ENCODE measurements around the gene SINHCAF.
"Not testable (repeated sequence)": the region's sequence is repeated elsewhere in the genome, so short reads cannot be mapped to it uniquely, and the experiment has no call there.

SINHCAF gene, protein sequence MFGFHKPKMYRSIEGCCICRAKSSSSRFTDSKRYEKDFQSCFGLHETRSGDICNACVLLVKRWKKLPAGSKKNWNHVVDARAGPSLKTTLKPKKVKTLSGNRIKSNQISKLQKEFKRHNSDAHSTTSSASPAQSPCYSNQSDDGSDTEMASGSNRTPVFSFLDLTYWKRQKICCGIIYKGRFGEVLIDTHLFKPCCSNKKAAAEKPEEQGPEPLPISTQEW

DNA sequence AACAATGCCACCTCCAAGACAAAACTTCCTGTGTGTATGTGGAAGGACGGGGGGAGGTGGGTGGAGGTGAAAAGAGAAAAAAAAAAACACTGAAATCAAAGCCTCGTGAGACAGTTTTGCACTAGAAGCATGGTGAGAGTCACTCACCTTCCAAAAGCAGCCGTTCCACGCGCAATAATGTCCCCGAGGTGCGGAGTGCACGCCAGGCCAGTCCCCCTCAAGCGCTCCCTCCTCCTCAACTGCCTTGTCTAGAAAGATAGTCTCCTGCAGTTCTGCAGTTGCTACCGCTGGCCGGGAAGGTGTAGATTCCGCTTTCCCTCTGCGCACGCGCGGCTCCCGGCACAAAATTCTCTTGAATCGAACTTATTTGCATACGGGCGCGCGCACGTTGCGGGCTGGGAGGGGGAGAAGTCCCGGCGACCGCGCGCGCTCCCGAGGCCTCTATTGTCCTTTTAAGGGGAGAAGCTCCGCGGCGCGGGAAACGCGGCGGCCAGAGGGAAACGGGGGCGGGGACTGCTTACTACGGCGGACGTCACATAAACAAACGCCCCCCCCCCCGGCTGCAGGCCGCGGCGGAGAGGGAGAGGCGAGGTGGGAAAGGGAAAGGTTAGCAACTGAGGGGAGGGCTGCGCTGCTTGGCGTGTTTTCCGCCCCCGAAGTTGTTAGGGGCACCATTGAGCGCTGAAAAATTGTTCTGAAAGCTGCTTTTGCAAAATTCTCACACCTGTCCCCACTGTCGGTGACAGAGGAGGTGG, at the start of gene SINHCAF:
Gene SINHCAF, minus strand, starts transcription at position 274 of the 755 bp plus-strand sequence. CDS start 27,946 bp downstream, outside the sequence.
- Mint-ChIP-seq H3K4me1 (peaks cover 29% of the 10 kb centered on the region), H3K36me3 (peaks cover 14% of the 10 kb centered on the region), H3K4me3 (peak within 1 kb of the TSS; percentile 99), H3K9me3 (no peaks in the 10 kb centered on the region), H3K27ac (peak within 1 kb of the TSS; percentile 99), H3K27me3 (peaks cover 38% of the 10 kb centered on the region)
- DNase-seq, result peak; percentile 100
- CTCF ChIA-PET, result interaction anchor here (1.2 kb wide), 1 partner anchor 36 kb away, joined by 5 read pairs; no protein-coding TSS in a partner anchor

DNA sequence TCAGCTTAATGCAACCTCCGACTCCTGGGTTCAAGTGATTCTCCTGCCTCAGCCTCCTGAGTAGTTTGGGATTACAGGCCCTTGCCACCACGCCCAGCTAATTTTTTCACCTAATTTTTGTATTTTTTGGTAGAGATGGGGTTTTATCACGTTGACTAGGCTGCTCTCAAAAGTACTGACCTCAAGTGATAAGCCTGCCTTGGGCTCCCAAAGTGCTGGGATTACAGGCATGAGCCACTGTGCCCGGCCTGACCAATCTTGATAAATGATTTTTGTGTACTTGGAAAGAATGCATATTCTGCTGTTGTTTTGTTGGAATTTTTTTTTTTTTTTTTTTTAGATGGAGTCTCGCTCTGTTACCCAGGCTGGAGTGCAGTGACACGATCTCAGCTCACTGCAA, 49.5 kb upstream of the SINHCAF start:
- CTCF ChIA-PET, DNase-seq, H3K27me3 Mint-ChIP-seq, H3K9me3 Mint-ChIP-seq, H3K27ac Mint-ChIP-seq, H3K36me3 Mint-ChIP-seq, H3K4me1 Mint-ChIP-seq, H3K4me3 Mint-ChIP-seq: not testable (repeated sequence)

DNA sequence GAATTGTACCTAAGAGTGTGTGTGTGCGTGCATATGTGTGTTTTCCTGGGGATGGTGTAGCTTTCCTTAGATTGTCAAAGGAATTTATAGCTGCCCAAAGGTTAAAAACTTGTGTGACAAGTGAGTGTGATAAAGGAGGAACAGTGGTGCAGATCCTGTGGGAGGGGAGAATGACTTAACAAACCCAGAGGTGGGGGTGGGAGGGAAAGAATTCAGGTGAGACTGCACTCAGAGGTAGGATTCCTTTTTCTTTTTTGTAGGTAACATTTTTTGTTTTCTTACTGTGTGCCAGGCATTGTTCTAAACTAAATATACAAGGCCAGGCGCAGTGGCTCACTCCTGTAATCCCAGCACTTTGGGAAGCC, 45.3 kb upstream of the SINHCAF start:
- DNase-seq, result no peak
- CTCF ChIA-PET, result no interaction called here
- H3K27ac Mint-ChIP-seq, result no peak overlapping the region
- peaks cover 19% of the 10 kb centered on the region for H3K27me3 Mint-ChIP-seq
- no peaks in the 10 kb centered on the region for H3K4me1 Mint-ChIP-seq
- H3K36me3 Mint-ChIP-seq, result no peaks in the 10 kb centered on the region
- H3K4me3 Mint-ChIP-seq, result no peak overlapping the region
- no peaks in the 10 kb centered on the region for H3K9me3 Mint-ChIP-seq

DNA sequence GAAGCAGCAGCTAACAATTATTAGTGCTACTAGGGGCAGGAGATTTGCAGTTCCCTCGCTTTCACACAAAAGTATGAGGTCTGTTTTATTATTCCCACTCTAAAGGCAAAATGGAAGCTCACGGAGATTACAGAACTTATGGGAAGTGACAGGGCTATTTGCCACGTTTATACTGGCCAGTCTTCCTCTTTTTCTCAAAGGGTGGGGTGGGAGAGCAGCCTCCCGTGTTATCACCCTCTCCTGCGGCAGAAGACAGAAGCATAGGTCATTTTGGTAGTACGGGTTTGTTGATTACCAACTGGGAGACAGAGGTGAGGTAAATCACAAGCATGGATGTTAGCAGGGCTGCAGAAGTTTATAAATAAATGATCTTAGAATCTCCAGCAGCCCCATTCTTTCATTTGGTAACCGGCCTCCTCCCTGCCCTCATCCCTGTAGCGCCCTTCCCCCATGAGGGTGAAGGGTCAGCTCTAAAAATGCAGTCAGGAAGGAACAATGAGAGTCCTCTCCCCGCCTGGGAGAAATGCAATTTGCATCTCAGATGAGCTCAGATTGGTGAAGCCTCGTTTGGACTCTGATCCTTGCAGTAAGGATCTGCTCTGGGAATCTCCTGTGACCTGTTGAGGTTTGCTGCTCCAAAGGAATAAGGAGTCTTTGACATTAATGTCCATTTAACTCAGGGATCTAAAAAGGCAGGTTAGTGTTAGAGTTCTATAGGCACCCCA, 44.7 kb upstream of the SINHCAF start:
- H3K27me3 Mint-ChIP-seq, result peaks cover 19% of the 10 kb centered on the region
- H3K4me1 Mint-ChIP-seq, result no peaks in the 10 kb centered on the region
- H3K9me3 Mint-ChIP-seq, result no peaks in the 10 kb centered on the region
- CTCF ChIA-PET, result no interaction called here
- H3K36me3 Mint-ChIP-seq, result no peaks in the 10 kb centered on the region
- H3K27ac Mint-ChIP-seq, result no peak overlapping the region
- DNase-seq, result no peak
- H3K4me3 Mint-ChIP-seq, result no peak overlapping the region

DNA sequence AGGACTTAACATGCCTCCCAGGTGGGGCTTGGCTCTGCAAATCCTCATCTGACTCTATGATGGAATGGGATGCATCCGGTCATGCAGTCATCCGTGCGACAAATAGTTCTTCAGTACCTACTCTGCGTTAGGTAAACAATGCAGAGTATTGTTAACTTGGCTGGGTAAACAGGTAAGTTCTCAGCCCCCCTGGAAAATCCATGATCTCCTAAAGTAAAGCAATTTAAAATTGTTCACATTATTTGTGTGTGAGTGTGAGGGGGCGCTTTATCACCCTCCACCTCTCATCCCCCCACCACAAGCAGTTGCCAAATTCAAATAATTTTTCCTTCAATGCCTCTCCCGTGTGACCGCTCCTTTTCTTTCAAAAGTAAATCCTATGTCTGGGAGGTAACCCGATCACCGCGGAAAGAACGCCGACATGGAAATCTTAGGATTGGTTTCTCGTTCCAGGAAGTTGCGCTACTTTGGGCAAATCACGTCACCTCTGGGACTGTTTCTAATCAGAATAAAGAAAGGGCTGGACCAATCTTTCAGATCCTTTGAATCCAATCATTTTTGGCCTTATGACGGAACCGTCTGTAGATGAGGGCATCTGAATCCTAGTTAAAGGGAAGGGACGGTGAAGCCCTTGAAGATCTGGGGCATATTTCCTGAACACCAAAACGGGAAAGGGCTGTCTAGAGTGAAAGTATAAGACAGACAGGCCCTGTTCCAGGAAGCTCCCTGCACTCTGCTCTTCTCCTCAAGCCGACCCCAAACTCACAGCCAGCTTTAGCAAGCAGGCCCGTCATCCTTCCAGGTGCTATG, 44.0 kb upstream of the SINHCAF start:
- no peaks in the 10 kb centered on the region for H3K9me3 Mint-ChIP-seq
- H3K27ac Mint-ChIP-seq, result no peak overlapping the region
- no peak for DNase-seq
- H3K36me3 Mint-ChIP-seq, result no peaks in the 10 kb centered on the region
- CTCF ChIA-PET, result no interaction called here
- H3K27me3 Mint-ChIP-seq, result peaks cover 23% of the 10 kb centered on the region
- H3K4me1 Mint-ChIP-seq, result no peaks in the 10 kb centered on the region
- no peak overlapping the region for H3K4me3 Mint-ChIP-seq

DNA sequence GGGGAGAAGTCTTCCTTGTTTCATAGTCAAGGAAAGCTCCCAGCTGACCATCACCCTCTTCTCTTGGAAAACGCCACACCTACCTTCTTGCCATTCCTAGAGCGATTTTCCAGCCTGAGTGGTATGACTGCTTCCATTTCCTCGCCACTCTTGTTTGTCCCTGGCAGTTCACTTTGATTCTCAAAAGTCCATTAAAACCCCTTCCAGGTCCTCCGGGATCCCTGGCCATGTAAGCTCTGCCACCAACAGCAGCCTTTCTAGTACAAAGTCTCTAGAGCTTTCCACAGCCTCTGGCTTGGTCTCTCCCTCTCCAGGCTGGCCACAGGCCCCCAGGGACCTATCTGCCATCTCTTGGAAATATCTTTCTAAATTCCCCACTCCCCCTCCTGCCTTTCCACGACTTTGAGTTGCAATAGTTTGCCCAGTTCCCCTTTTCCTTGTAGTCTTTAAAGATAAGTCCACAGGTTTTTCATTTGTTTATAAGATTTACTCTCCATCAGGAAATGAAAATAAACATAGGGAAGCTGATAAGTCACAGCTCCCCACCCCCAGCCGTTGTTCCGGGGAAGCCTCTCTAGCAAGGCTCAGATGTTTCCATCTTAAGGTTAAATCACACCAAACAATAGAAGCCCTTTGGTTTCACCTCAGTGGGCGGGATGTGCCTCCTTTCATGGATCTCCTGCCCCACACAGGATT, 42.9 kb upstream of the SINHCAF start:
- H3K27me3 Mint-ChIP-seq, result peaks cover 29% of the 10 kb centered on the region
- no peaks in the 10 kb centered on the region for H3K36me3 Mint-ChIP-seq
- no peaks in the 10 kb centered on the region for H3K9me3 Mint-ChIP-seq
- no peak overlapping the region for H3K4me3 Mint-ChIP-seq
- CTCF ChIA-PET, result no interaction called here
- no peak overlapping the region for H3K27ac Mint-ChIP-seq
- no peak for DNase-seq
- peaks cover 9% of the 10 kb centered on the region for H3K4me1 Mint-ChIP-seq

DNA sequence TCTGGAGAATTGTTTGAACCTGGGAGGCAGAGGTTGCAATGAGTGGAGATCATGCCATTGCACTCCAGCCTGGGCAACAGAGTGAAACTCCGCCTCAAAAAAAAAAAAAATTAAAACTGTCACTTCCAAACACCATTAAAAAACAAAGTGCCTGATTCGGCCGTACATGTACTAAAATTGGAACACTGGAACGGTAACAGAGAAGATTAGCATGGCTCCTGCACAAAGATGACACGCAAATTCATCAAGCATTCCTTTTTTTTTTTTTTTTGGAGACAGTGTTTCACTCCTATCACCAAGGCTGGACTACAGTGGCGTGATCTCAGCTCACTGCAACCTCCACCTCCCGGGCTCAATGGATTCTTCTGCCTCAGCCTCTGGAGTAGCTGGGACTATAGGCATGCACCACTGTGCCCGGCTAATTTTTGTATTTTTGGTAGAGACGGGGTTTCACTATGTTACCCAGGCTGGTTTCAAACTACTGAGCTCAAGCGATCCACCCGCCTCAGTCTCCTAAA, 40.2 kb upstream of the SINHCAF start:
- DNase-seq, result no peak
- no peaks in the 10 kb centered on the region for H3K36me3 Mint-ChIP-seq
- peaks cover 31% of the 10 kb centered on the region for H3K4me1 Mint-ChIP-seq
- H3K27me3 Mint-ChIP-seq, result peaks cover 29% of the 10 kb centered on the region
- H3K9me3 Mint-ChIP-seq, result no peaks in the 10 kb centered on the region
- H3K27ac Mint-ChIP-seq, result no peak overlapping the region
- CTCF ChIA-PET, result no interaction called here
- H3K4me3 Mint-ChIP-seq, result no peak overlapping the region

DNA sequence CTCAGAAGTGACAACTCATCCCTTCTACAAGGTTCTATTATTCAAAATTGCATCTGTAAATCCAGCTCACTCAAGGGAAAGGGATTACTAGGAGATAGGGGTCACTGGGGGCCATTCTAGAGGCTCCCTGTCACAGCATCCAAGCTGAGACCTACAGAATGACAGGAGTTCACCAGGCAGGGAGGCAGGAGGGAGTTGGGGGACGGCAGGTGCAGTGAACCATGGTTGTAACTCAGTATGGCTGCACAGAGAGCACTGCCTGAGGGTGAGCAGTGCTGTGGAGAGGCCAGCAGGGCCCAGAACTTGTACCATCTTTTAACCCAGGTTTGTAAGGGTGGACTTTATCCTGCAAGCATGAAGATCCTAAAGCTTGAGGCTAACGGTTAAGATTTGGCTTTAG, 37.9 kb upstream of the SINHCAF start:
- Mint-ChIP-seq H3K9me3 (no peaks in the 10 kb centered on the region), H3K4me3 (peak overlapping the region; percentile 65), H3K27me3 (peaks cover 16% of the 10 kb centered on the region), H3K27ac (peak overlapping the region; percentile 92), H3K4me1 (peaks cover 34% of the 10 kb centered on the region), H3K36me3 (no peaks in the 10 kb centered on the region)
- DNase-seq, result no peak
- CTCF ChIA-PET, result interaction anchor here (0.7 to 2.9 kb wide), 7 partner anchors 12 to 272 kb away, joined by 3 to 22 read pairs (median 6); no protein-coding TSS in a partner anchor

DNA sequence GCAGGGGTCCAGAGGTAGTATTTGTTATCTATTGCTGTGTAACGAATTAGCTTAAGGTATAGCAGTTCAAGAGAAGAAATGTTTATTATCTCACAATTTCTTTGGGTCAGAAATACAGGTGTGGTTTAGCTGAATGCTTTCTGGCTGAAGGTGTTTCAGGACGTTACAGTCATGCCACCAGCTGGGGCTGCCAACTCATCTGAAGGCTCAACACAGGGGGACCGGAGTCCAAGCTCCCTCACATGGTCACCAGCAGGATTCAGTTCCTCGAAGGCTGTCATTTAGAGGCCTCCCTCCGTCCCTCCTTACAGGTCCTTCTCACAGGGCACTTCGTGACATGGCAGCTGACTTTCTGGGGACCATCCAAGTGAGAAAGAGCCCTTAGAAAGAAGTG, 37.5 kb upstream of the SINHCAF start:
- Mint-ChIP-seq H3K36me3 (no peaks in the 10 kb centered on the region), H3K4me3 (peak overlapping the region; percentile 65), H3K27ac (peak overlapping the region; percentile 92), H3K27me3 (peaks cover 12% of the 10 kb centered on the region), H3K4me1 (peaks cover 34% of the 10 kb centered on the region), H3K9me3 (no peaks in the 10 kb centered on the region)
- DNase-seq, result no peak
- CTCF ChIA-PET, result interaction anchor here (1.0 to 2.9 kb wide), 8 partner anchors 11 to 273 kb away, joined by 3 to 22 read pairs (median 6); partner anchors contain the start of gene SINHCAF

DNA sequence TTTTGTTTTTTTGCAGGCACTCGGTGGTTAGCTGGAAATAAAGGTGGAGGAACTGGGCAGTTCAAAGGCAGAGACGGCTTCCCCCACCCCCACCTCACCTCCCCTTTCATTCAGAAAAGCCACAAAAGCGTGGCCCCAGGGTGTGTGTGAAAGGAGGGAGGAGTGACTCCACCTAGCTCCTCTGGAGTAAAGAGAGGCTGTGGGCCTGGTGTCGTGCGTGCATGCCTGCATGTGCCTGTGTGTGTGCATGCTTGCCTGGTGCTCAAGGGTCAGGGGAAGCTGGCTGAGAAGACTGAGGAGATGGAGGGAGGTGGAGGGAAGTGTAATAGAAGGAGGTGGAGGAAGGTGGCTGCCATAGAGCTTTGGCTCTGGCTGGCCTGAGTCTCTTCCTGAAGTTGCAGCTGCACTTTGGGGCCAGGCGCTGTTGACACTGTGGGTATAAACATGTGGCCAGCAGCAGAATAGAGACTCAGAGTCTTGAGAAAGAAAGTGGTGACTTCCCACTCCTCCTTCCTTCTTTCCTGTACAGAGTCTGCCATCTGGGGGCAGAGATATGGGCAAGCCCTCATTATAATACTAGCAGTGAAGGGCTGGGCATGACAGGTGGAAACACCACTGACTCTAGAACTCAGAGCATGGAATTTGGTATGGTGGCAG, 36.9 kb upstream of the SINHCAF start:
- peaks cover 10% of the 10 kb centered on the region for H3K27me3 Mint-ChIP-seq
- H3K27ac Mint-ChIP-seq, result peak overlapping the region; percentile 92
- peak; percentile 75 for DNase-seq

DNA sequence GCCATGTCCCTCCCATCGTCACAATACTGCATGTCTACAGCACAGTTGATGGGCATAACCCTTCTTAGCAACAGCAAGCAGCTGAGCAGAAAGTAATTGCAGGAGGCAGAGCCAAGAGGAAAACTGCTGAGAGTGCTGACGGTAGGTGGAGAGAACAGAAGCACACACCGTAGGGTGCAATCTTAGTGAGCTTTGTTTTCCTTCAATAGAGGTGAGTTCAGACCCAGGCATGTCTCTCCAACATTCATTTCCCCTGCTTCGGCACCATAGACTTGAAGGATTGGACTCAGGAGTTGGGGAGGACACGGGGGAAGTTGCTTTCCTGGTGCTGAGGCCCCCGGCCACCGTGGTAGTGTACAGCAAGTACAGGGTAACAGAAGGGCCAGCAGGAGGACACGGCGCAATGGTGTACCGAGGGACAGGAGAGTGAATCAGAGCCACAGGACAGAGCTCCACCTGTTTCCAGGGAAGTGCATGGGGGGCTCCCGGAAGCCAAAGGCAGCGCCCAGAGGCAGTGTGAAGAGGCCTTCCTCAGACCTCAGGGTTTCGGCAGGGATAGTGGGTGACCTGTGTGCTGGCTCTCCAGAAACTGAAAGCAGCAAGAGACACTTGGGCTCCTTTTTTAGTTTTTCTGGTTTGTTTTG, 36.3 kb upstream of the SINHCAF start:
- no peaks in the 10 kb centered on the region for H3K36me3 Mint-ChIP-seq
- H3K4me1 Mint-ChIP-seq, result peaks cover 34% of the 10 kb centered on the region
- H3K4me3 Mint-ChIP-seq, result peak overlapping the region; percentile 65
- H3K9me3 Mint-ChIP-seq, result no peaks in the 10 kb centered on the region
- H3K27me3 Mint-ChIP-seq, result peaks cover 10% of the 10 kb centered on the region
- DNase-seq, result peak; percentile 37
- CTCF ChIA-PET, result interaction anchor here (0.9 to 2.9 kb wide), 10 partner anchors 10 to 111 kb away, joined by 3 to 22 read pairs (median 5); partner anchors contain the start of gene SINHCAF
- peak overlapping the region; percentile 92 for H3K27ac Mint-ChIP-seq

More for the DNA sequence above, 36.9 kb upstream of the SINHCAF start:
- Mint-ChIP-seq H3K9me3 (no peaks in the 10 kb centered on the region), H3K4me1 (peaks cover 34% of the 10 kb centered on the region), H3K4me3 (peak overlapping the region; percentile 65), H3K36me3 (no peaks in the 10 kb centered on the region)
- CTCF ChIA-PET, result interaction anchor here (0.9 to 2.9 kb wide), 11 partner anchors 11 to 273 kb away, joined by 3 to 22 read pairs (median 5); partner anchors contain the start of gene SINHCAF

DNA sequence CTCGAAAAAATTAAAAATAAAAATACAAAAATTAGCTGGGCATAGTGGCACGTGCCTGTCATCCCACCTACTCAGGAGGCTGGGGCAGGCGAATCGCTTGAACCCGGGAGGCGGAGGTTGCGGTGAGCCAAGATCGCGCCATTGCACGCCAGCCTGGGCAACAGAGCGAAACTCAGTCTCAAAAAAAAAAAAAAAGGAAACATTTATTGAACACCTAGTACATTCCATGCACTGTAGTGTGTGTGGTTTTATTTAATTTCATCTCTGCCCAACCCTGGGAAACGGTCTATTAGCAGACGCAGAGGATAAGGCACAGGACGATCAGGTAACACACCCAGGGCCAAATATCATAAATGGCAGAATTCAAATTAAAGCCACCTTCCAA, 35.8 kb upstream of the SINHCAF start:
- Mint-ChIP-seq H3K27ac (peak overlapping the region; percentile 92), H3K27me3 (peaks cover 10% of the 10 kb centered on the region), H3K4me1 (peaks cover 34% of the 10 kb centered on the region), H3K36me3 (no peaks in the 10 kb centered on the region), H3K9me3 (no peaks in the 10 kb centered on the region), H3K4me3 (no peak overlapping the region)
- CTCF ChIA-PET, result interaction anchor here (0.7 to 2.9 kb wide), 4 partner anchors 15 to 1309 kb away, joined by 3 to 22 read pairs (median 4); partner anchors contain the start of gene SINHCAF
- no peak for DNase-seq

Measured in activated naive CD4-positive, alpha-beta T cell treated with anti-CD3 and anti-CD28 coated beads, Interleukin-2, amount 10 ng/mL, durations not matched to agents 7 days and 5 days (primary cell).